ENCODE results near the gene ARHGAP10.

The ARHGAP10 gene

GRCh38 chr4:148112231-148112982, 380.5 kb downstream of the ARHGAP10 start:
- DNase-seq = no peak

- no peak for DNase-seq
Observed at GRCh38 chr4:148114436-148114835, 382.5 kb downstream of the ARHGAP10 start.

- no peak for DNase-seq
Observed at GRCh38 chr4:148116264-148116663, 384.4 kb downstream of the ARHGAP10 start.

GRCh38 chr4:148116969-148117368, 385.1 kb downstream of the ARHGAP10 start:
- no peak for DNase-seq

GRCh38 chr4:148118179-148118578, 386.3 kb downstream of the ARHGAP10 start:
- no peak for DNase-seq

GRCh38 chr4:148118633-148119032, 386.7 kb downstream of the ARHGAP10 start:
- DNase-seq = no peak

- DNase-seq = no peak
Observed at GRCh38 chr4:148120216-148120615, 388.3 kb downstream of the ARHGAP10 start.

Data from stimulated activated CD4-positive, alpha-beta T cell treated with anti-CD3 and anti-CD28 coated beads, Interleukin-1b, Interleukin-23, amount 100 ng/mL, for 48 hours (primary cell).